D721Med (cell line): ENCODE data around the gene KCNAB2.
"Not testable (repeated sequence)": the region's sequence is repeated elsewhere in the genome, so short reads cannot be mapped to it uniquely, and the experiment has no call there.

Experiments
- DNase-seq: peaks from one replicate; pipeline ENCODE4 v3.0.0; 2011; ENCODE audit warnings: low spot score; ENCODE audit not compliant: insufficient read length
- FAIRE-seq: peaks from 2 replicates; lab custom pipeline; 2011; peaks lifted over from hg19 to GRCh38; lab: Jason Lieb, UNC
- TF ChIP-seq, protein P1 (sequence below): IDR thresholded peaks from 2 replicates; pipeline ENCODE4 v1.5.1; 2012; ENCODE audit warnings: mild to moderate bottlenecking, control low read depth; ENCODE audit not compliant: insufficient read depth; ENCODE audit errors: missing control alignments

The KCNAB2 gene

DNA sequence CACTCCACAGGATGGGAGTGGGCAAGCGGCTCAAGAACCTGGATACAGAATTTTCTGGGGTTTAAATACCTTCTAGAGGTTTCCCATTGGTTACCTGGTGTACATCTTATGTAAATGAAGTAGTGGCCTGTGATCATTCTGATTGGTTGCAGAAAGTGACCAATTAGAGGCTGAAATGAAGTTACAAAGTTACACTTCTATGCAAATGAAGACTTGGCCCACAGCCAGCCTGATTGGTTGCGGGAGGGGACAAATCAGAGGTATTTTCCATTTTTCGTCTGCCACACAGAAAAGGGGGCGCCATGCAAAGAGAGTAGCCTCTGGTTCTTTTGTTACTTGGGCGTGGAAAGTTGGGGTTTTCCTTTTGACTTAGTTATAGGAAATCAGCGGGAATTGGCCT, 8.9 kb downstream of the KCNAB2 start:
- TF ChIP-seq, protein P1, sequence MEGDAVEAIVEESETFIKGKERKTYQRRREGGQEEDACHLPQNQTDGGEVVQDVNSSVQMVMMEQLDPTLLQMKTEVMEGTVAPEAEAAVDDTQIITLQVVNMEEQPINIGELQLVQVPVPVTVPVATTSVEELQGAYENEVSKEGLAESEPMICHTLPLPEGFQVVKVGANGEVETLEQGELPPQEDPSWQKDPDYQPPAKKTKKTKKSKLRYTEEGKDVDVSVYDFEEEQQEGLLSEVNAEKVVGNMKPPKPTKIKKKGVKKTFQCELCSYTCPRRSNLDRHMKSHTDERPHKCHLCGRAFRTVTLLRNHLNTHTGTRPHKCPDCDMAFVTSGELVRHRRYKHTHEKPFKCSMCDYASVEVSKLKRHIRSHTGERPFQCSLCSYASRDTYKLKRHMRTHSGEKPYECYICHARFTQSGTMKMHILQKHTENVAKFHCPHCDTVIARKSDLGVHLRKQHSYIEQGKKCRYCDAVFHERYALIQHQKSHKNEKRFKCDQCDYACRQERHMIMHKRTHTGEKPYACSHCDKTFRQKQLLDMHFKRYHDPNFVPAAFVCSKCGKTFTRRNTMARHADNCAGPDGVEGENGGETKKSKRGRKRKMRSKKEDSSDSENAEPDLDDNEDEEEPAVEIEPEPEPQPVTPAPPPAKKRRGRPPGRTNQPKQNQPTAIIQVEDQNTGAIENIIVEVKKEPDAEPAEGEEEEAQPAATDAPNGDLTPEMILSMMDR, result no peak
- FAIRE-seq (no peak), DNase-seq (no peak)

DNA sequence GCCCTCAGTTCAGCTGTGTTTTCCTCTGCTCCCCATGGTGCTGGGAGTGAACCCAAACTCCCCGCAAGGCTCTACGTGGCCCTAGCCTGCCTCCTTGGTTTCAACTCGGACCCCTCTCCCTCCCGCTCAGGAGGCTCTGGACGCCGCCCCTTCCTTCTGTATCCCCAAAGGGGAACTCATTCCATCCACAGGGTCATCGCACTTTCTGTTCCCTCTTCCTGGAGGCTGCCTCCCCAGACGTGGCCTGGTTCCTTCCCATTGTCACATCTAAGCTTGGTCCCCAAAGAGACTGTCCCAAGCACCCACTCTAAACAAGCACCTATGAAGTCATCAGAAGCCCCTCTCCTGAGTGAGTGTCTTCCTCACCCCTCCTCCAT, 10.9 kb downstream of the KCNAB2 start:
- FAIRE-seq, result no peak
- TF ChIP-seq, protein P1, result no peak
- DNase-seq, result no peak

DNA sequence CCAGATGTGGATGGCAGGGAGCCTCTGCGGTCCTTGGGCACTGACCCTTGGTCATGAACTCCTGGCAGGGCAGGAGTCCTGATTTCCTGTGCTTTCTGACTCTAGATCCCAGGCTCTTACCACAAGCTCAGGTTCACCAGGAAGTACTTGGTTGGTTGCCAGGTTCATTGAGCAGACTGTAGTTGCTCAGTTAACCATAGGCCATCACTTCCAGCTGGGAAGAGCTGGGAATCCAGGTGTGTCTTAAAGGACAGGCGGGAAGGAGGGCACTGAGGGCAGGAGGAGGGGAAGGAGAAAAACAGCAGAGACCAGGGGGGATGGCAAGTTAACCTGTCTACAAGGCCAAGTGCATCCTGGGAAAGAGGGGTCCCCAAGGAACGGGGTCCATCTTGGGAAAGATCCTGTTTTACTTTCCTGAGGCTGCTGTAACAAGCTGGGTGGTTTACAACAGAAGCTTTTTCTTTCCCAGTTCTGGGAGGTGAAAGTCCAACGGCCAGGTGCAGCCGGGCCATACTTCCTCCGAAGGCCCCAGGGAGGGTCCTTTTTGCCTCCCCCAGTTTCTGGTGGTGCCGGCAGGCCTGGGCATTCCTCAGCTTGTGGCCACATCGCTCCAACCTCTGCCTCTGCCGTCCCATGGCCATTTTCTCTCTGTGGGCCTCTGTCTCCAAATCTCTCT, 11.6 kb downstream of the KCNAB2 start:
- no peak for DNase-seq
- FAIRE-seq, result no peak
- TF ChIP-seq, protein P1, result no peak

DNA sequence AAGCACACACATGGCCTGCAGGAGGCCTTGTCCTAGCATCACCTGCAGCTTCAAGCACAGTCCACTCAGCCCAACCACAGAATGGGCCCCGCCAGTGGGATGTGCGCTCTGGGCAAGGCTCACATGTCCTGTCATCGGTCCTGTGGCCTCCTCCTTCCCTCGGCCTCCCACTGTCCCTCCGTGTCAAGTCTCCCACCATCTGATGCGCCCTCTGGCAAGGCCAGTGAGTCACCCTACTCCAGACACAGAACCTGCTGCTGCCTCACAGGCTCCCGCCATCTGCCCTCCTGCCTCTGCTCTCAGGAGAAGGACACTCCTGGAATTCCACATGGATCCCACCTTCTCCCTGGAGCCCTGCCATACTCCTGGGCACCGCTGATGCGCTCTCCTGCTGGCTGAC, 14.2 kb downstream of the KCNAB2 start:
- no peak for FAIRE-seq
- TF ChIP-seq, protein P1, result no peak
- no peak for DNase-seq

DNA sequence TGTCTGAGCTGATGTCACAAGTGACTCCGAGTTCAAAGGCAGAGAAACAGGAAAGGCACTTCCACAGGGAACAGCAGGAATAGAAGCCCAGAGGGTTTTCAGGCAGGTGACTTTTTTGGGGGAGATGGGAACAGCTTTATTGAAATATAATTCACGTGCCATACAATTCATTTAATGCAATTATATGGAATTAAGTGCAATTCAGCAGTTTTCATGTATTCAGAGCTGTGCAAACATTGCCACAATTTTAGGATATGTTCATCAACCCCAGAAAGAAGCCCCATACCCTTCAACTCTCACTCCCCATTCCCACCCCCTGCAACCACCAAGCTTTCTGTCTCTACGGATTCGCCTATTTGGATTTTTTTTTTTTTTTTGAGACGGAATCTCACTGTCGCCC, 17.0 kb downstream of the KCNAB2 start:
- no peak for DNase-seq
- TF ChIP-seq, protein P1, result no peak
- FAIRE-seq, result no peak

DNA sequence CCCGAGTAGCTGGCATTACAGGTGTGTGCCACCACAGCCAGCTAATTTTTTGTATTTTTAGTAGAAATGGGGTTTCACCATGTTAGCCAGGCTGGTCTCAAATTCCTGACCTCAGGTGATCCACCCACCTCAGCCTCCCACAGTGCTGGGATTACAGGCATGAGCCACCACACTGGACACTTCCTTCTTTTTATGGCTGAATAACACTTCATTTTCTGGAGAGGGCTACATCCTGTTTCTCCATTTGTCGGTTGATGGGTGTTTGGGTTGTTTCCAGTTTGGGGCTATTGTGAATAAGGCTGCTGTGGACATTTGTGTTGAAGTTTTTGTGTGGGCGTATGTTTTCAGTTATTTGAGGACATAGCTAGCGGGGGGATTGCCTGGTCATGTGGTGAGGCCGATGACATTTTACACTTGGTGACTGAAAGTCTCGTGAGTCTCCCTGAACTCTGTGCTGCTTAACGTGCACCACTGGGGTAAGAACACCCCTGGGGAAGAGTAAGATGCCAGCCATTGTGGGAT, 17.9 kb downstream of the KCNAB2 start:
- DNase-seq, FAIRE-seq: not testable (repeated sequence)

DNA sequence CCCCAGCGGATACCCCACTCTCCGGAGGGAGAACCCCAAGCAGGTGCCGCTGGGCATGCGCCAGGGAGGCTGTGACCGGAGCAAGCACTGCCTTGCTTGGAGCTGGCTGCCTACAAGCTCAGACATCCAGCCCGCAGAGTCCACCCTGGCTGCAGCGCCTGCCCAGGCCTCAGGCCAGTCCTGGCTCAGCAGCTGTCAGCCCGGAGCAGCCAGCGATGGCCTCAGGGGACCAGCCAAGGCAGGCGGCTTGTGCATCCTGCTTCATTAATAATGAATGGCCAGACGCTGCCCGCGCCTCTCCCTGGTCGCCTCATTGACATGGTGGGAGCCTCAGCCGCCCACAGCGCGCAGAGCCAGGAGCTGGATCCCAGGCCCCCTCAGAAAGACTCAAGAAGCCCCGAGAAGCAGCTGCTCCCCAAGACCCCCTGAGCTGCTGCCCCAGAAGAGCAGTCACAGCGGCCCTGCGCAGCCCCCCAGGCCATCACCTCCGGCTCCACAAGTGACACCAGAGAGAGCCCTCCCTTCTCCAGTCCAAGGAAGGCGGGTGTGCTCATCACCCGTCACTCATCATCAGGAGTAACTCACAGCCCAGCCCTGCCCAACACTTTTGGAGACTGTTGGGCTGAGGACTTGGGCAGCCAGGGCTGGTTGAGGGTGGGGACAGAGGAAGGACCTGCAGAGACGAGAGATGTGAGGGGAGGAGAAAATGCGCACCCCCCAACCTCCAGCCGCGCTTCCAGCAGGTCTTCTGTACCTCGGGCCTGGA, 19.6 kb downstream of the KCNAB2 start:
- DNase-seq, result no peak
- TF ChIP-seq, protein P1, result no peak
- FAIRE-seq, result no peak
